Measurements from ENCODE around the gene COL24A1. TPM values are rescaled to one million over a fixed set of nuclear protein-coding genes. Genes with fewer than 3 reads are reported as not detected.
"Not testable (repeated sequence)": the region's sequence is repeated elsewhere in the genome, so short reads cannot be mapped to it uniquely, and the experiment has no call there.

The COL24A1 gene
- total RNA-seq, 1 experiment from 2014 or later = 0.30 TPM

DNA sequence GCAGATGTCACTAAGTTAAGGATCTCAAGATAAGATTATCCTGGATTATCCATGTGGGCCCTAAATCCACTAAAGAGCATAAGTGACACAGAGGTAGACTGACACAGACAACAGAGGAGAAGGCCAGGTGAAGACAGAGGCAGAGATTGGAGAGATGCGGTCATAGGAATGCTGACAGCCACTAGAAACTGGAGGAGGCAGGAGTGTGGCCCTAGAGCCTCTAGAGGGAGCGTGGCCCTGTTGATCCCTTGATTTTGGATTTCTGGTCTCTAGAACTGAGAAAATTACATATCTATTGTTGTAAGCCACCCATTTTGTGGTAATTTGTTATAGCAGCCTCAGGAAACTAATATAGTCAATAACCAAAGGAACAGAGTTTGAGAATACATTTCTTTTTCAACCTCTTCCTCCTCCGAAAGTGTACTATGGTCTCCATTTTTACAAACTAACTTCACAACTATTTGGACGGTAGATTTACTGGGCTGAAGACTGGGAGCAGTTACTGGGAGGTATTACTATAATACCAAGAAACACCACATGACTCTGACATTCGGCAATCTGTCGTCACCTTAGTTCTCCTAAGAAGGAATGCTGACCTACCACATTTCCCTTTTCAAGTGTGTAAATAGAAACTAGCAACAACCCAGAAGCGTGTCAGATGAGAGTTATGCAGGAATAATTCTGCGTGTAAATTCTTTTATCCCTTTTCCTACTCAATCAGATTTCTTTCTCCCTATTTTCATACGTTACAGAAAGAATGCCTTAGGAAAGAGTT lies 332.3 kb downstream of the COL24A1 start:
- DNase-seq (ENCODE audit: extremely low read depth, low read depth) = no peak

DNA sequence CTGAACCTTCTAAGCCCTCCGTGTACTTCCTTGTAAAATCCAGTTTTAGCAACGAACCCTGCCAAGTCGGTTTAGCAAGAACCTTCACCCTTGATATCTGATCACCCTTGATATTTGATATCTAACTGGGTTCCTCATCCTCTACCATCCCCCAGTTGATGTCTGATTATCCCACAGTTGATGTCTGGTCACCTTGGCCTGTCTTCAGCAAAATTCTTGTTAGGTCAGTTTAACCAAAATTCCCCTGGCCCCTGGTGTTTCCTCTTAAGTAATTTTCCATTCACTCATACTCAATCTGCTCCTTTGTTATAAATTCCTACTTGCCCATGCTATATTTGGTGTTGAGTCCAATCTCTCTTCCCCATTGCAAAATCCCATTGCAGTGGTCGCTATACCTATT lies 333.9 kb downstream of the COL24A1 start:
- DNase-seq (ENCODE audit: extremely low read depth, low read depth) = no peak

DNA sequence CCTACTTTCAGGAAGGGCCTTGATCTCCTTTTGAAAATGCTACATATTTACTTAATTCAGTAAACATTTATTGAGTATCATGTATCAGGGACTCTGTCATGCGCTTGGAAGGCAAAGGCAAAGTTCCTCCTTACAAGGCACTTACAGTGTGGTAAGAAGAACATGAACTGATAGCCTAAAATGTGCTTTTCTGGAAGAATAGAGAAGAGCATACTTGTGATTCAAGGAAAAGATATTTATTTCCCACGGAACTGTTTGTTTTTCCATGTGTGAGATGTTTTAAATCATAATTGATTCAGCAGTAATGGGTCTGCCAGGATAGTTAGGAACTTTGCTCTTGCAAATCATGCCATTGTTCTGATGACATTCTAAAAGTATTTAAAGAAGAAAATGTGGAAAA lies 338.2 kb downstream of the COL24A1 start:
- DNase-seq (ENCODE audit: extremely low read depth, low read depth) = no peak

DNA sequence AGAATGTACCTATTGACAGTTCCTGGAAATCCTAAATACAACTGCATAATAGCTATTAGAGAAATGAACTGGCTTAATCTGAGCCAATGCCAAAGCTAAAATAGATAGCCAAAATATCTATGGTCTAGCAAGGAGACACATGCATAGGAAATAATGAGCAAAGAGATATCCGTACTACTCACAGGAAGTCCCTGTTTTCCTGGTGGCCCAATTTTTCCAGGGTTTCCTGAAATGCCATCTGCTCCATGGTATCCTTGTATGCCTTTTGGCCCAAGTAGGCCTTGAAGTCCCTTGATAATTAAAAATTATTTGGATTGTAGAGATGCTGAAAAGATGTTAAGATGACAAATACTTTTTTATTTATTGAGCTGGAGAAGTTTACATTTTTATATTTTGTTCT lies 340.0 kb downstream of the COL24A1 start:
- no peak for DNase-seq (ENCODE audit: extremely low read depth, low read depth)

- DNase-seq (ENCODE audit: extremely low read depth, low read depth) = no peak
Measured at GRCh38 chr1:85815906-85816305, 340.7 kb downstream of the COL24A1 start.

DNA sequence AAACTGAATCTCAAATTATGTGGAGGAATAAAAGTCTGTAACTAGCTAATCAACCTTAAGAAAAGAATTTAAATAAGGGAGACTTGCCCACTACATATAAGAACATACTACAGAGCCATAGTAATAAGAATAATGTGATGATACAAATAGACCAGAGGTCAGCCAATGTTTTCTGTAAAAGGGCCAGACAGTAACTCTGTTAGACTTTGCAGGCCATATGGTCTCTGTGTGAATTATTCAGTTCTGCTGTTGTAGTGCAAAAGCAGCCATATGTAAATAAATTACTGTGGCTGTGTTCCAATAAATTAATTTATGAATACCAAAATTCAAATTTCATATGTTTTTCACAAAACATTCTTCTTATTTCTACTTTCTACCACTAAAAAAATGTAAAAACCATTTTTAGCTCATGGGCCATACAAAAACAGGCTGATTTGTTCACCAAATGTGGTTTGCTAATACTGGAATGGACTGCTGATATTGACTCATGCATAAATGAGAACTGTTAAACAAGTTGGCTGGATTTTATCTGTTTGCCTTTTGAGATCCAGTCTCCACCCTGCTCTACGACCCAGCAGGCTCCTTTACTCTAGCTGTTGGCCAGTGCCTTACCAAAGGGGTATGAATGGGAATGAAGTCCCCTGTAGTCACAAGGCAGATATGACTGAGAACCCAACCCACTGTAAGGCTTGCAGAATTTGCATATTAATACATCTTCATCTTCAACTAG lies 350.2 kb downstream of the COL24A1 start:
- no peak for DNase-seq (ENCODE audit: extremely low read depth, low read depth)

- no peak for DNase-seq (ENCODE audit: extremely low read depth, low read depth)
Measured at GRCh38 chr1:85801520-85801919, 355.1 kb downstream of the COL24A1 start.

- no peak for DNase-seq (ENCODE audit: extremely low read depth, low read depth)
Measured at GRCh38 chr1:85799737-85800136, 356.8 kb downstream of the COL24A1 start.

- no peak for DNase-seq (ENCODE audit: extremely low read depth, low read depth)
Measured at GRCh38 chr1:85798419-85798818, 358.2 kb downstream of the COL24A1 start.

DNA sequence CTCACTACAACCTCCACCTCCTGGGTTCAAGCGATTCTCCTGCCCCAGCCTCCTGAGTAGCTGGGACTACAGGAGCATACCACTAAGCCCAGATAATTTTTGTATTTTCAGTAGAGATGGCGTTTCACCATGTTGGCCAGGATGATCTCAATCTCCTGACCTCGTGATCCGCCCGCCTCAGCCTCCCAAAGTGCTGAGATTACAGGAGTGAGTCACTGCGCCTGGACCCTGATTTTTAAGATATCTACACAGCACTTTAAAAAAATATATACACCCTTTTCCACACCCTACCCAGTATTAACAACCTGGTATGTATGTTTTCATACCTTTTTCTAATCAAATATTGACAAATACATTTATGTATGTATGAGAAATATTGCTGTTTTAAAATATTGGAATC lies 379.6 kb downstream of the COL24A1 start:
- DNase-seq (ENCODE audit: extremely low read depth, low read depth) = not testable (repeated sequence)

- DNase-seq (ENCODE audit: extremely low read depth, low read depth) = no peak
Measured at GRCh38 chr1:85762804-85763203, 393.8 kb downstream of the COL24A1 start.

- DNase-seq (ENCODE audit: extremely low read depth, low read depth) = no peak
Measured at GRCh38 chr1:85756864-85757263, 399.7 kb downstream of the COL24A1 start.

DNA sequence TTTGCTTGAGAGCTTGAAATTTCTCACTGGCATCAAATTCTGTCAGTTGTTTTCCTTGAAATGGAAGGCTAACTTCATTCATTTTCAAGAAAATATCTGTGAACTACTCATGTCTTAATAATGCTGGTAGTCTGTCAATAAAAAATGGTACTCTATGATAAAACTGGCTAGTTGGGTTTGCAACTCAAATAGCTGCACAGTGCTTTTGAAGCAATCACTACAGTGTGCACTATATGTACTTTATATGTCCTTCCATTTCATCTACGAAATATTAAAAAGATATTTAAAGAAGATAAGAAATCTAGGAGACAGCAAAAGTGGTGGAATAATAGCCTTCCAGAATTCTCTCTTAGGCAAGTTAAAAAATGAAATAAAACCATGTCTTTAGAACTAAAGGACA lies 408.5 kb downstream of the COL24A1 start:
- no peak for DNase-seq (ENCODE audit: extremely low read depth, low read depth)

DNA sequence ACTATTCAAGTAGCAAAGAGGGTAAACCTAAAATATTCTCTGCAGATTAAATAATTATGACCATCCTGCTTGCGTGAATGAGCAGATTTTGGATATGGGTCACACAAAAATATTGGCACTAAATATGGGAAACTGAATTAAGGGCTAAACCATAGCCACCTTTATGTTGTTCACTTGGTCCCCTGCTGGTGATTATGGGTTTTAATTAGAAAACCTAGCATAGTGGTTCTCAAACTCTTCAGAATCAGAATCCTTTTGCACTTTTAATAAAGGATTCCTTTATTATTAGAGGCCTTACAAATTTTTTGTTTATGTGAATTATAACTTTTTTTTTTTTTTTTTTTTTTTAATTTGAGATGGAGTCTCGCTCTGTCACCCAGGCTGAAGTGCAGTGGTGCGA lies 409.8 kb downstream of the COL24A1 start:
- no peak for DNase-seq (ENCODE audit: extremely low read depth, low read depth)

DNA sequence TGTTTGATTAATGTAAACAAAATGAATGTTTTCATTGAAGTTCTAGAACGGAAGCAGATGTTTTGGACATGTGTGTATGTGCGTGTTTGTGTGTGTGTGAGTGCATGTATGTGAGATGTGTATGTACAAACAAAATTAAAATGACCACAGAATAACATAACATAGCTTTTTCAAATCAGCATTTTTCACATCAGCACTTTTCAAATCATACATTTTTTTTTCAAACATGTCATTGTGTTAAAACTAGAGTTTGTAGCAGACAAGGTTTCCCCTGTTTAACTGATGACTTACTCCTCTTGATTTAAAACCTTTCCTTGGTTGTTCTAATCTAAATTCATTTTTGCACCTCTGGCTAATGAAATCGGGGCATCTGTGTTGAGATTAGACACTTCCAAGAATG lies 412.8 kb downstream of the COL24A1 start:
- no peak for DNase-seq (ENCODE audit: extremely low read depth, low read depth)

DNA sequence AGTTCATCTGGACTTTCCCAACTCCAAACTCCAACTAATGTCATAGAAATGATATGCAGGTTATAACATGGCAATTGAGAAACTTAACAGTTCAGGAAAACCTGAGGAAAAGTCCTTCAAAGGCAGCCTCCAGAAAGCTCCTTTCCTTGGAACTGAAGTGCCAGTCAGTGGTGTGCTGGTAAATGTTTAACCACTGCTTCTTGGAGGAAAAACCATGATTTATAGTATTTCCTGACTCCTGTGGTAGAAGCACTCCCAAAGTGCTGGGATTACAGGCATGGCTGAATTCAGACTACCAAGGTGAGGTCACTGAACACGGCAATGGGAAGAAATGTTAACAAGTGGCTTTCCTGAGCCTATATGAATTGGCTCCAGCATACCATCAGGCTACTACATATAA lies 421.6 kb downstream of the COL24A1 start:
- DNase-seq (ENCODE audit: extremely low read depth, low read depth) = no peak

GRCh38 chr1:85718678-85719340 lies 437.8 kb downstream of the COL24A1 start:
- DNase-seq (ENCODE audit: extremely low read depth, low read depth) = no peak

- DNase-seq (ENCODE audit: extremely low read depth, low read depth) = not testable (repeated sequence)
Measured at GRCh38 chr1:85714418-85715114, 442.0 kb downstream of the COL24A1 start.

- DNase-seq (ENCODE audit: extremely low read depth, low read depth) = no peak
Measured at GRCh38 chr1:85708829-85709227, 447.7 kb downstream of the COL24A1 start.

DNA sequence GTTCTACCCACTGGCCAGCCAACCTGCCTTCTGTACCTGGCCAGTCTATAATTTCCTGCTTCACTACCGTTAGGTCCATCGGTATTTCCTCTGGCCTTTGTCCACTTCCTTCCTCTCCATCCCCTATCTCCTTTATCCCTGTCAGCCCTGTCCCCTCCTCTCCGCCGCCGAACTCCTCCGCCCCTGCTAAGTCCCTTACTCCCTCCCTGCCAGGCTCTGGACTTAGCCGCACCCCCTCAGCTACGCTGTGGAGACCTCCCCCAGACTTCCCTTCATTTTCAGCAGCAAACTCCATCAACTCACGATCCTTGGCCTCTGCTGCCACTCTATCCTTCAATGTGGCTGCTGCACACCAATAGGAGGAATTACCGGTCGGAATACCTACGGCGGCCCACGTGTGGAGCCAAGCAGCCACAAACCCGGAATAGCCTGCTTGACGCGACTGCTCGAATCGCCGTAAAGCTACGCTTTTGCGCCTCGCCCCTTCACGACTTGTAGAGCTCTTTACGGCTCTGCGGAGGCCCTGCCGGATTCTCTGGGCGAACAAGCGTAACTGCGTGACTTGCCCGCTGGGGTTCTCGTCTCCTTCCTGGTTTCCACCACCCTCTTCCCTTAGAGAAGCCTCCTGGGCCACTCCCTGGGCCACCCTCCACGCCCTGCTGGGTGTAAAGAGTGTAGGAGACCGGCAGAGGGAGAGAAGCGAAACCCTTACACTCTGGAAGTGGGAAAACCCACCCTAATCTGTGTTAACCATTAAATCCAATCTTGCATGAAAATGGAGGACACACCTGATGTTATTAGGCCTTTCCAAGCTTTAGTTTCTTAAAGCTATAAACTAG lies 448.4 kb downstream of the COL24A1 start, which contains the start of gene ZNHIT6:
TSS of gene ZNHIT6 (minus strand) at position 444 of the 839 bp plus-strand sequence. CDS start at position 295, 149 bp downstream.
- peak; percentile 92 for DNase-seq (ENCODE audit: extremely low read depth, low read depth)

Measured in NCI-H460 (cell line).